OCI-M2 (cell line): ENCODE measurements around the gene COLEC12.
"Not testable (repeated sequence)": the region's sequence is repeated elsewhere in the genome, so short reads cannot be mapped to it uniquely, and the experiment has no call there.

ENCODE experiments used
- DNase-seq: peaks from one replicate; lab custom pipeline; 2025; ENCODE audit not compliant: unreplicated experiment; lab: John Stamatoyannopoulos, UW

The COLEC12 gene

DNA sequence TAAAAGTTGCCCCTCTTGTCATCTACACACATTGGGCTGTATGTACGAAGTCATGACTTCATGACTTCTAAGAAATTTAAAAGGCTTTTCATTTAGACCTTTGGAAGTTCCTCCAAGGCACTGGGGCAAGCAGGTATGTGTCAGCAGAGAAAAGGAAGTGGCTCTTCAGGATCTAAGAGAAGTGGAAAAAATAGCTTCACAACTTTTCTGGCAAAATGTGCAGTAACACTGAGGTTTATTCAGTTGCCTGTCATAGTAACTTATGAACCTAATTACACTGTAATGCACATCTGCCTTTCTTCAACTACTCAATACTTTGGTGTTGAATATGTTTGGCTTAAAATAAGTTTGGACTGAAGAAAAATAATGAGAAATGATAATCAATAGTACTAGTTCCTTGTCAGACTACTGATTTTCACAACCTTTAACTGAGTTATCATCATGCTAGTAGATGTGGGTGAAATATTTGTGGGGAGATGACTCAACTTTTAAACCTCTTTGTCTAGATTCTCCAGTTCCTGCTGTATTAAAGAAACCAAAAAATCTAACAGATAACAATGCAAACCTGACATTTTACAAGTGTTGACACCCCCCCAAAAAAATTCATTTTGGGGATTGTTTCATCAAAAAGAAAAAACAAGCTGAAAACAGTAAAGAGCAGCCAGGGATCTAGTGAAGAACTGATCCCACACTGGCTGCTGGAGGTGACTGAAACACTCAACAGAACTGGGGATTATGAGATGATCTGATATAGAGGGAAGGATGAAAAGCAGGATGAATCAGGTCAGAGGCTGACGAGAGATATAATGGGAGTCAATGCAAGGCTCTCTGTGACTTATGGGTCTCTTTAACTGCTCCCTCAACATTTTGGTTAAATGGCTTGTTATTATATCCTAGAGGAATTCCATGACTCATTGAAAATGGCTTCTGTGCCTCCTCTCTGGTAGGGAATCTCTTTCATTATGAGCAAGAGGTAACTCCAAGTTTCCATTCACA, 84.6 kb downstream of the COLEC12 start:
- DNase-seq = no peak

DNA sequence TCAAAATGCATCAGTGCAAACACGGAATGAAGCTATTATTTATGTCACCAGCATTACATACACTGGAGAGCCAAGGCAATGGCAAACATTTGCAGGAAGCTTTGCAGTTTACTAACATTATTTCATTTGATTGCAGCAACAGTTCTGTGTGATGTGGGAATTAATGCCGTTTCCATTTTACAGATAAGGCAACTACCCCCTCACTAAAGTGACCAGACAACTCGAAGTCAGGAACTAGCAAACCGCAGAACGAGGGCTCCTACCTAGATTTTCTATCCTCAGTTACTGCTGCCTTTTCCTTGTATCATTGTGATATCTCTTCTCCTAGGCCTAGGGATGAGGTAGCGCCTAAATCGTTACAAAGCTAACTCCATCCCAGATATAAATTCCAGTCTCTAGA, 85.5 kb downstream of the COLEC12 start:
- DNase-seq = no peak

DNA sequence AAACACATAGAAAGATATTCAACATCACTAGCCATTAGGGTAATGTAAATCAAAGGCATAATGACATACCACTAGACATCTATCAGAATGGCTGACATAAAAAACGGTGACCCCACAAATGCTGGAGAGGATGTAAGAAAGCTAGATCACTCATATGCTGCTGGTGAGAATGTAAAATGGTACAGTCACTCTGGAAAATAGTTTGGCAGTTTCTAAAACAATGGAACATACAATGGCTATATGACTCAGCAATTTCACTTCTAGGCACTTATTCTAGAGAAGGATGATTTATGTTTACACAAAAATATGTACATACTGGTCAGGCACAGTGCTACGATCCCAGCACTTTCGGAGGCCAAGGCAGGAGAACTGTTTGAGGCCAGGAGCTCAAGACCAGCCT, 87.3 kb downstream of the COLEC12 start:
- DNase-seq = no peak

DNA sequence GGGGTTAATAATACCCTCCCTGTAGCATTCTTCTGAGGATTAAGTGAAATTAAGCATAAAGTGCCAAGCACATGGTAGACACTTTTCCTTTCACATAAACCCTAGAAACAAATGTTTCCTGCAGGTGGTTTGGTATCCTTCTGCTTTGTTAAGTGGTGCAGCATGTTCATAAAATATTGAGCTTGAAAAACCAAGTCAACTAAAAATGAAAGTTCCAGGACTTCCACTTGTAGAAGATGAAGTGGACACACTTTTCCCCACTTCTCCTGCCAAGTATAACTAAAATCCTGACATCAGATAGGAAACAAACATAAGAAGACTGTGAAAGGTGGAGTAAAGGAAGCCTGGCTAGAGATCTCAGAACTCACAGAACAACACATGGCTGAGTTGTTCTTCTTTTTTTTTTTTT, 90.5 kb downstream of the COLEC12 start:
- DNase-seq = no peak

DNA sequence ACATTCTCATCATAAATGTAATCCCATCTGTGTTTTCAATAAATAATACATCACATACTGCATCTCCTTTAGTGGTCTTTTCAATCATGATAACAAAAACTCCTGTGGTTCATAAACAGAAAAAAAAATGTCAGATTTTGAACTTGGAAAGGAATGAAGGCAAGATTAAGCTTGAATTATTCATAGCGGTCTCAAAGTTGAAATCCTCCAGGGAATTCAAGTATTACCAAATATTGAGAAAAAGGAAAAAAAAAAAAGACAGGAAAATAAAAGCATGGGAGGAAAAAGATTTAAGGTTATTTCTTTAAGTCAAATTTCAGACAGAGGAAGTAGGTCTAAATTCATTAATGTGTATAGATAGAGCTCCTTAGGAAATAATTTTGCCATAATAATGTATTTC, 92.1 kb downstream of the COLEC12 start:
- no peak for DNase-seq

GRCh38 chr18:407626-408224, 92.8 kb downstream of the COLEC12 start:
- no peak for DNase-seq

DNA sequence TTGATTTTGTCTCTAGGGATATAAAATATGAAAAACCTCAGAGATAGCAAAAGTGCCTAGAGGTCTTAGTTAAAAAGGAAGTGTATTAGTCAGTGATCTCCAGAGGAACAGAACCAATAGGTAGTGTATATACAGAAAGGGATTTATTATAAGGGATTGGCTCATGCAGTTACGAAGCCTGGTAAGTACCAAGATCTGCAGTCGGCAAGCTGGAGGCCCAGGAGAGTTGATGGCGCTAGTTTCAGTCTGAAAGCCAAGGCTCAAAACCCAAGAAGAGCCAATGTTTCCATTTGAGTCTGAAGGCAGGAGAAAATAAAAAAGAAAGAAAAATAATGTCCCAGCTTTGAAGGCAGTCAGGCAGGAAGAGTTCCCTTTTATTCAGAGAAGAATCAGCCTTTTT, 93.3 kb downstream of the COLEC12 start:
- DNase-seq = no peak

DNA sequence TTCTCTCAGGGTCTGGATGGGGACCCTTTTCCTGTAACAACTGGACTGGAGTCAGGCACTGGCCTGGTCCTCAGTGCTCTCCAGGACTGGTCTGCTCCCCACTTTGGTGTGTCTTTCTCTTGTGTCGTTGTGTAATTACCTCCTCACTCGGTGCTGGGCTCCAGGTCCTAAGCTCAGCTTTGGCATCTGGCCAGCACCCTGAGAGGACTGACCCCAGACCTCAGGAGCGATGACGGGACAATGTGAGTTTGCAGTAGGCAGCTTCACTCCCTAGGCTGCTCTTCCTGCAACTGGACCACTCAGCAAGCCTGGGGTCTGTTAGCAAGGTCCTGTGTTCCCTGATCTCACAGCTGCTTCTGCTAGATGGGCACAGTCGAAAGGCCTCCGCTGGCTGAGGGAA, 93.8 kb downstream of the COLEC12 start:
- DNase-seq = no peak

DNA sequence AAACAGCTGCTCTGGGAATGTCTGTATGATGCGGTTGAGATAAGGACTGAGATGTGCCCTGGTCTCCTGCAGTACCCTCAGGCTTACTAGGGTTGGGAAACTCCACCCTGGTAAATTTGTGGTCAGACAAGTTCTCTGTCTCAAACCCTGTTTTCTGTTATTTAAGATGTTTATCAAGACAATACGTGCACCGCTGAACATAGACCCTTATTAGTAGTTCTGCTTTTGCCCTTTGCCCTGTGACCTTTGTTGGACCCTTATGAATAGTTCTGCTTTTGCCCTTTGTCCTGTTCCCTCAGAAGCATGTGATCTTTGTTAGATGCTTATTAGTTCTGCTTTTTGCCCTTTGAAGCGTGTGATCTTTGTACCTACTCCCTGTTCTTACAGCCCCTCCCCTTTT, 95.5 kb downstream of the COLEC12 start:
- DNase-seq = not testable (repeated sequence)

GRCh38 chr18:404061-404636, 96.4 kb downstream of the COLEC12 start:
- DNase-seq = no peak

GRCh38 chr18:402129-402528, 98.4 kb downstream of the COLEC12 start:
- DNase-seq = no peak

DNA sequence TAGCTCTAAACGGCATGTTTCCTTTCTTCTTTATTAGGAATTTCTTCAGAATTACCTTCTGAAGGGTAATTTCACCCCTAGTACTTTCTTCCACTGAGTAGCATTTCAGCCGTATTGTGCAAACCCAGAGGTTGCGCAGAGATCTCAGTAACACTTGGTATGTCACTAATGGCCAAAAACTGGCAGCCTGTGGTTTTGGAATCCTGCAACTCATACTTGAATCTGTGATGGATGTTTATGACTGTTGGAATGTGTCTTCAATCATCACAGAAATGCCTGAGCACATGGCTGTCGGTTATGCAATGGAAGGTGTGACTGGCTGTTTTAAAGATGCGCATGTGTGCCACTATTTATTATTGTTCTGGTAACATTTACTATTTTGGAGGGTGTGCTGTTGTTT, 100.0 kb downstream of the COLEC12 start:
- no peak for DNase-seq

GRCh38 chr18:399631-400135, 100.8 kb downstream of the COLEC12 start:
- no peak for DNase-seq

DNA sequence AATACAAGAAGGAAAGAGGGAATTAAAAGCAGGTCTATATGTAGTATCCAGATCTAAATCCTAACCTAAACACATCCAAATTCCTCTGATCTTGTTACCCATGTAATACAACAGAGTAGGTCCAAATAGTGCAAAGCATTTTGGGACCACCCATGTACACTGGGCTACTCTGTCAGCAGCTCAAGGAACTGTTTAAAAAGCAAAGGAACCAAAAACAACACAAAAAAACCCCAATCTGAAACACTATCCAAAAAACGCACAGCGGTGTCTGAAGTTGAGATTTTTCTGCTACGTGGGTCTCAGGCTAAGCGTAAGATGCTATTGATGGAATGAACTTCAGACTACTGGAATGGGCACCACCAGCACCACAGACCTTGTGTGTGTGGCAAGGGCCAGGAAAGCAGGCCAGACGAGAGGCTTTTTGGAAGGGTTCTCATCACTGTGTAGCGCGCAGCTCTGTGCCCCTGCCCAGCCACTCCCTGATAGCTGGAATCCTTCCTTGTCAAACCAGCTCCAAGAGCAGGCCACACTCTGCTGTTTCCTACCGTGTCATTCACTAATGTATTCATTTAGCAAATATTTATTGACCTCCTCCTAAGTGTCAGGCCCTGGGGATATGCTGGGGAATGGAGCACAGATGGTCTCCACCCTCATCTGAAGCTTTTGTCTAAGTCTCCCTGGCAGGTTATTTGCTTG, 101.4 kb downstream of the COLEC12 start:
- DNase-seq = no peak

GRCh38 chr18:396556-396955, 103.9 kb downstream of the COLEC12 start:
- DNase-seq = no peak

DNA sequence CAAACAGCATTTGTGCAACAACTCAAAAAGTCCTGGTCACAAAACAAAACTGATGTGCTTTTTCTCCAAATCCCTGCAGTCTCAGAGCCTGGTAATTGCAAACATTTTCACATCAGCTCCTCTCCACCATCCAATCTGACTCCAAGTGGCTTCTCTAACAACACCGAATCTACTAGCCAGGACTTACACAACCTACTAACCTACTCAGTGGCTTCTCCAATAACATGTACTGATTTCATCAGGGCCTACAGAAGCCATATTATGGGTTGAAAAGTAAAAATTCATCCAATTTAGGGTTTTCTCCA, 104.3 kb downstream of the COLEC12 start:
- DNase-seq = no peak

DNA sequence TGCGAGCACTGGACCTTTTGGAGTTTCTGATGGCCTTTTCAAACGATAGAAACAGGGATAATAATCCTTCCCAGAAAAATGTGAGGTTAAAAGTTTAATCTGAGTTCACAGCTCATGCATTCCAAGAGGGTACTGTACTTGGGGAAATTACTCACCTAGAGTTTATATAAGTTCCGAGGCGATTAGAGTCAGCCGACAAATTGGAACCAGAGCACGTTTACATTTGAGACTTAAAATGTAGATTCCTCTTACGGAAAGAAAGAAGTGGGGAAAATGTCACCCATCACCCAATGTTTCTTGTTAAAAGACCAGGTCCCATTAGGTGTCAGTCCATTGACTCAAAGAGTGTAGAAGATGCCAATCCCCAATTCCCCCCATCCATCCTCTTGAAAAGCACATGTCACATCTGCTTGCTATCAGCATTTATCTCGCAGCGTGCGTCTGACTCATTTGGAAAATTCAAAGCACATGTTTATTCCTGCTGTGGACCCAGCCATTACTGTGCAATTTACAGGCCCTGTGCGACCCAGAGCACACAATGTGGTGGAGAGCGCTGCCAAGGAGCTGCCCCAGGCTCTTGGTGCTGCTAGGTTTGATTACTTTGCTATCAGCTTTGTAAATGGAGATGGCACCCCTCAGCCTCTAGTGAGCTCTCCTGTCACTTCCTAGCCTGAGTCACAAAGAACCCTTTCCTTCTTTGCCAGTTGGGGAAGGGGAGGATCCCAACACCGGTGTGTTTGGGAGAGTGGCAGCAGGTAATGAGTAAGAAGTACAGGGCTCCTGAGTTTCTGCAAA, 104.8 kb downstream of the COLEC12 start:
- DNase-seq = no peak

- DNase-seq = no peak
These were observed 105.5 kb downstream of the COLEC12 start for GRCh38 chr18:394987-395362.

- DNase-seq = no peak
These were observed 106.1 kb downstream of the COLEC12 start for GRCh38 chr18:394262-394986.

- no peak for DNase-seq
These were observed 106.9 kb downstream of the COLEC12 start for GRCh38 chr18:393574-393957.
